ENCODE results near the gene ARAF.

GRCh38 chrX:47576021-47576898 is 15.3 kb downstream of the ARAF start:
- no peak for TF ChIP-seq TCF7L2 (IDR thresholded peaks at IDR 0.05; ENCODE audit: borderline replicate concordance, extremely low read depth, insufficient read depth, insufficient read length)
- no peak for TF ChIP-seq CTCF (IDR thresholded peaks at IDR 0.05 in 2 of 3, conservative IDR thresholded peaks at IDR 0.05 in 1 of 3; ENCODE audit: borderline replicate concordance in 1 of 3, insufficient read depth in 1 of 3, low read depth in 2 of 3, low read length in 2 of 3)

All from HCT116 (cell line).